ENCODE results near the gene ZNF724.
"Not testable (repeated sequence)": the region's sequence is repeated elsewhere in the genome, so short reads cannot be mapped to it uniquely, and the experiment has no call there.

Gene ZNF724

GRCh38 chr19:23249911-23250649 lies at the start of gene ZNF724:
Gene ZNF724 (minus strand): TSS chr19:23250394. CDS start chr19:23250242, 152 bp downstream.
- DNase-seq = peak; percentile 94

- DNase-seq = no peak
These were observed 43.9 kb upstream of the ZNF724 start for GRCh38 chr19:23294141-23294540.

GRCh38 chr19:23289966-23290365 lies 39.8 kb upstream of the ZNF724 start:
- not testable (repeated sequence) for DNase-seq

GRCh38 chr19:23287620-23288019 lies 37.4 kb upstream of the ZNF724 start:
- no peak for DNase-seq

- DNase-seq = no peak
These were observed 36.3 kb upstream of the ZNF724 start for GRCh38 chr19:23286477-23286876.

- no peak for DNase-seq
These were observed 35.8 kb upstream of the ZNF724 start for GRCh38 chr19:23285948-23286347.

- DNase-seq = not testable (repeated sequence)
These were observed 35.1 kb upstream of the ZNF724 start for GRCh38 chr19:23285326-23285725.

GRCh38 chr19:23283925-23284324 lies 33.7 kb upstream of the ZNF724 start:
- DNase-seq = no peak

- no peak for DNase-seq
These were observed 31.6 kb upstream of the ZNF724 start for GRCh38 chr19:23281663-23282276.

GRCh38 chr19:23278118-23278517 lies 27.9 kb upstream of the ZNF724 start:
- DNase-seq = not testable (repeated sequence)

- DNase-seq = peak; percentile 81
These were observed 23.6 kb upstream of the ZNF724 start for GRCh38 chr19:23273590-23274412.

- no peak for DNase-seq
These were observed 22.9 kb upstream of the ZNF724 start for GRCh38 chr19:23273022-23273589.

- no peak for DNase-seq
These were observed 13.8 kb upstream of the ZNF724 start for GRCh38 chr19:23263870-23264590.

GRCh38 chr19:23263396-23263795 lies 13.2 kb upstream of the ZNF724 start:
- no peak for DNase-seq

GRCh38 chr19:23262920-23263319 lies 12.7 kb upstream of the ZNF724 start:
- no peak for DNase-seq

- DNase-seq = no peak
These were observed 11.4 kb upstream of the ZNF724 start for GRCh38 chr19:23261496-23262020.

- DNase-seq = no peak
These were observed 10.8 kb upstream of the ZNF724 start for GRCh38 chr19:23260956-23261355.

GRCh38 chr19:23259961-23260360 lies 9.8 kb upstream of the ZNF724 start:
- DNase-seq = no peak

GRCh38 chr19:23255700-23256099 lies 5.5 kb upstream of the ZNF724 start:
- DNase-seq = no peak

GRCh38 chr19:23254141-23254910 lies 4.1 kb upstream of the ZNF724 start:
- DNase-seq = no peak

GRCh38 chr19:23253256-23253655 lies 3.1 kb upstream of the ZNF724 start:
- not testable (repeated sequence) for DNase-seq

GRCh38 chr19:23241419-23241818 lies 8.8 kb downstream of the ZNF724 start:
- DNase-seq = no peak
